ENCODE data around the gene SCG5. TPM values are rescaled to one million over a fixed set of nuclear protein-coding genes. Genes with fewer than 3 reads are reported as not detected.

SCG5 gene, protein sequence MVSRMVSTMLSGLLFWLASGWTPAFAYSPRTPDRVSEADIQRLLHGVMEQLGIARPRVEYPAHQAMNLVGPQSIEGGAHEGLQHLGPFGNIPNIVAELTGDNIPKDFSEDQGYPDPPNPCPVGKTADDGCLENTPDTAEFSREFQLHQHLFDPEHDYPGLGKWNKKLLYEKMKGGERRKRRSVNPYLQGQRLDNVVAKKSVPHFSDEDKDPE
- total RNA-seq, result 2.6 and 3.2 TPM in 2 replicates

DNA sequence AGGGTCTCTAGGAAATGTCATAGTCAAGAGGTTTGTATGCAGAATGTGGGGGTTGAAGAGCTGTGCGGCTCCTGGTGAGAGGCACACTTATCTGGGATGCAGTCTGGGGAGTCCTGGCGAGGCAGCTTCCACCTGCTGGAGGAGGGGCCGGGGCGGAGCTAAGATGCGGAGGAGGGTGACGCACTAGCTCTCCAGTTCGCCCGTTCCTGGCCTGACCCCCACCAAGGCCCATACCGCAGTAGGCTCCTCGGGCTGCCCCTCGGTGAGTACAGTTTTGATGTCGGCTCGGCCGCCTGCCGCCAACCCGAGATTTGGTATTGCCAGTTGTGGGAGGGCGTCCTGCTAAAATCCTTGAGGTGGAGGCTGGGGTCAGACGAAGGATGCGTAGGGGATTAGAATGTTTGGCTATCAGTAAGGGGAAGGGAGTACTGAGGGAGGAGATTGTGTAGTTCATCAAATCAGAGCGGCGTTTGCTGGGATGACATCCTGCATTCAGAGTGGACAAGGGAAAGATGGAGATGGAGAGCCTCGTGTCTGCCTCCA, at the start of gene SCG5:
Gene SCG5 (plus strand): TSS at position 194 of the 543 bp plus-strand sequence. CDS start 1,883 bp downstream, outside the sequence.

GRCh38 chr15:32593151-32593550, 48.4 kb upstream of the SCG5 start, which contains the start of gene GOLGA8N:
Gene GOLGA8N (plus strand): TSS chr15:32593456.

GRCh38 chr15:32615051-32615870, 26.2 kb upstream of the SCG5 start, which contains the start of gene ARHGAP11A:
Gene ARHGAP11A (plus strand): TSS chr15:32615504. CDS start chr15:32616212, 708 bp downstream.

GRCh38 chr15:32717426-32718226, 76.1 kb downstream of the SCG5 start, which contains the start of gene GREM1:
Gene GREM1 (plus strand): TSS chr15:32718004. CDS start chr15:32730691, 12,687 bp downstream.

Other genes starting within 250 kb of the SCG5 start
- gene GOLGA8K, start 238.4 kb upstream of the SCG5 start, total RNA-seq, result not detected in 2 replicates
- gene GOLGA8O, start 186.1 kb upstream of the SCG5 start, total RNA-seq, result 0.18 and 1.5 TPM in 2 replicates
- gene GOLGA8N, start 48.3 kb upstream of the SCG5 start, total RNA-seq, result 0.81 and 2.7 TPM in 2 replicates
- 6.3 and 7.6 TPM in 2 replicates for gene ARHGAP11A, start 26.2 kb upstream of the SCG5 start, total RNA-seq
- under 0.01 and 0.32 TPM in 2 replicates for gene GREM1, start 76.3 kb downstream of the SCG5 start, total RNA-seq

Measured in cardiac atrium fibroblast (primary cell).